ENCODE data around the gene ATP7B. TPM values are rescaled to one million over a fixed set of nuclear protein-coding genes. Genes with fewer than 3 reads are reported as not detected.
A peak's percentile ranks its signal among the peaks of the same experiment; 100 is the strongest.

ATP7B gene
- total RNA-seq, 1 donor from 2014 or later = 59.4 TPM

GRCh38 chr13:51957377-51958216 lies 53.7 kb downstream of the ATP7B start:
- no peaks in the 10 kb centered on the region for H3K9me3 Mint-ChIP-seq (ENCODE audit: low read depth)
- no peak overlapping the region for H3K4me3 Mint-ChIP-seq (ENCODE audit: low read depth)
- TF ChIP-seq, protein P1, sequence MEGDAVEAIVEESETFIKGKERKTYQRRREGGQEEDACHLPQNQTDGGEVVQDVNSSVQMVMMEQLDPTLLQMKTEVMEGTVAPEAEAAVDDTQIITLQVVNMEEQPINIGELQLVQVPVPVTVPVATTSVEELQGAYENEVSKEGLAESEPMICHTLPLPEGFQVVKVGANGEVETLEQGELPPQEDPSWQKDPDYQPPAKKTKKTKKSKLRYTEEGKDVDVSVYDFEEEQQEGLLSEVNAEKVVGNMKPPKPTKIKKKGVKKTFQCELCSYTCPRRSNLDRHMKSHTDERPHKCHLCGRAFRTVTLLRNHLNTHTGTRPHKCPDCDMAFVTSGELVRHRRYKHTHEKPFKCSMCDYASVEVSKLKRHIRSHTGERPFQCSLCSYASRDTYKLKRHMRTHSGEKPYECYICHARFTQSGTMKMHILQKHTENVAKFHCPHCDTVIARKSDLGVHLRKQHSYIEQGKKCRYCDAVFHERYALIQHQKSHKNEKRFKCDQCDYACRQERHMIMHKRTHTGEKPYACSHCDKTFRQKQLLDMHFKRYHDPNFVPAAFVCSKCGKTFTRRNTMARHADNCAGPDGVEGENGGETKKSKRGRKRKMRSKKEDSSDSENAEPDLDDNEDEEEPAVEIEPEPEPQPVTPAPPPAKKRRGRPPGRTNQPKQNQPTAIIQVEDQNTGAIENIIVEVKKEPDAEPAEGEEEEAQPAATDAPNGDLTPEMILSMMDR (IDR thresholded peaks at IDR 0.05; ENCODE audit: unreplicated experiment) = no peak
- H3K4me1 Mint-ChIP-seq (ENCODE audit: low read depth) = peaks cover 22% of the 10 kb centered on the region
- peak overlapping the region; percentile 94 for H3K27ac Mint-ChIP-seq
- no peaks in the 10 kb centered on the region for H3K27me3 Mint-ChIP-seq
- DNase-seq (ENCODE audit: low spot score, unreplicated experiment) = no peak
- H3K36me3 Mint-ChIP-seq (ENCODE audit: insufficient read depth) = peaks cover 22% of the 10 kb centered on the region

GRCh38 chr13:51956717-51957116 lies 54.5 kb downstream of the ATP7B start:
- no peak overlapping the region for H3K4me3 Mint-ChIP-seq (ENCODE audit: low read depth)
- TF ChIP-seq, protein P1 (IDR thresholded peaks at IDR 0.05; ENCODE audit: unreplicated experiment) = no peak
- peaks cover 24% of the 10 kb centered on the region for H3K36me3 Mint-ChIP-seq (ENCODE audit: insufficient read depth)
- no peaks in the 10 kb centered on the region for H3K9me3 Mint-ChIP-seq (ENCODE audit: low read depth)
- DNase-seq (ENCODE audit: low spot score, unreplicated experiment) = no peak
- H3K27me3 Mint-ChIP-seq = no peaks in the 10 kb centered on the region
- H3K27ac Mint-ChIP-seq = no peak overlapping the region
- peaks cover 22% of the 10 kb centered on the region for H3K4me1 Mint-ChIP-seq (ENCODE audit: low read depth)

GRCh38 chr13:51955816-51956603 lies 55.2 kb downstream of the ATP7B start:
- peak overlapping the region; percentile 42 for H3K27ac Mint-ChIP-seq
- no peak overlapping the region for H3K4me3 Mint-ChIP-seq (ENCODE audit: low read depth)
- H3K9me3 Mint-ChIP-seq (ENCODE audit: low read depth) = no peaks in the 10 kb centered on the region
- no peaks in the 10 kb centered on the region for H3K27me3 Mint-ChIP-seq
- H3K4me1 Mint-ChIP-seq (ENCODE audit: low read depth) = peaks cover 22% of the 10 kb centered on the region
- DNase-seq (ENCODE audit: low spot score, unreplicated experiment) = no peak
- TF ChIP-seq, protein P1 (IDR thresholded peaks at IDR 0.05; ENCODE audit: unreplicated experiment) = no peak
- H3K36me3 Mint-ChIP-seq (ENCODE audit: insufficient read depth) = peaks cover 24% of the 10 kb centered on the region

- Mint-ChIP-seq H3K4me1 (ENCODE audit: low read depth) (peaks cover 22% of the 10 kb centered on the region), H3K9me3 (ENCODE audit: low read depth) (no peaks in the 10 kb centered on the region), H3K4me3 (ENCODE audit: low read depth) (no peak overlapping the region), H3K27ac (no peak overlapping the region), H3K27me3 (no peaks in the 10 kb centered on the region), H3K36me3 (ENCODE audit: insufficient read depth) (peaks cover 29% of the 10 kb centered on the region)
- TF ChIP-seq, protein P1 (IDR thresholded peaks at IDR 0.05; ENCODE audit: unreplicated experiment) = no peak
- DNase-seq (ENCODE audit: low spot score, unreplicated experiment) = no peak
These were observed 55.9 kb downstream of the ATP7B start for GRCh38 chr13:51955281-51955771.
